ENCODE measurements around the gene EIF4A2. TPM values are rescaled to one million over a fixed set of nuclear protein-coding genes. Genes with fewer than 3 reads are reported as not detected.

The EIF4A2 gene
- total RNA-seq, 1 donor from 2014 or later: 292 TPM

GRCh38 chr3:186826410-186826975, 43.1 kb downstream of the EIF4A2 start:
- Histone ChIP-seq H3K4me3 (ENCODE audit: low read depth, low read length) (peak overlapping the region; percentile 50), H3K27me3 (ENCODE audit: control insufficient read depth, insufficient read depth, low read length) (peaks cover 24% of the 10 kb centered on the region), H3K36me3 (ENCODE audit: control insufficient read depth, insufficient read depth, low read length) (no peaks in the 10 kb centered on the region)
- no peak for DNase-seq (ENCODE audit: low read depth)
- TF ChIP-seq CTCF (IDR thresholded peaks at IDR 0.05; ENCODE audit: insufficient read depth, low read length, poor library complexity, severe bottlenecking): no peak

- no peak for TF ChIP-seq CTCF (IDR thresholded peaks at IDR 0.05; ENCODE audit: insufficient read depth, low read length, poor library complexity, severe bottlenecking)
- peak overlapping the region; percentile 50 for H3K4me3 ChIP-seq (ENCODE audit: low read depth, low read length)
- H3K36me3 ChIP-seq (ENCODE audit: control insufficient read depth, insufficient read depth, low read length): no peaks in the 10 kb centered on the region
- DNase-seq (ENCODE audit: low read depth): no peak
- peaks cover 24% of the 10 kb centered on the region for H3K27me3 ChIP-seq (ENCODE audit: control insufficient read depth, insufficient read depth, low read length)
Observed at GRCh38 chr3:186826976-186827857, 43.8 kb downstream of the EIF4A2 start.

GRCh38 chr3:186828340-186828739, 45.0 kb downstream of the EIF4A2 start:
- DNase-seq (ENCODE audit: low read depth): no peak
- Histone ChIP-seq H3K27me3 (ENCODE audit: control insufficient read depth, insufficient read depth, low read length) (peaks cover 24% of the 10 kb centered on the region), H3K36me3 (ENCODE audit: control insufficient read depth, insufficient read depth, low read length) (no peaks in the 10 kb centered on the region), H3K4me3 (ENCODE audit: low read depth, low read length) (no peak overlapping the region)
- no peak for TF ChIP-seq CTCF (IDR thresholded peaks at IDR 0.05; ENCODE audit: insufficient read depth, low read length, poor library complexity, severe bottlenecking)

- no peak for DNase-seq (ENCODE audit: low read depth)
- H3K27me3 ChIP-seq (ENCODE audit: control insufficient read depth, insufficient read depth, low read length): peaks cover 23% of the 10 kb centered on the region
- TF ChIP-seq CTCF (IDR thresholded peaks at IDR 0.05; ENCODE audit: insufficient read depth, low read length, poor library complexity, severe bottlenecking): no peak
- H3K36me3 ChIP-seq (ENCODE audit: control insufficient read depth, insufficient read depth, low read length): no peaks in the 10 kb centered on the region
- H3K4me3 ChIP-seq (ENCODE audit: low read depth, low read length): no peak overlapping the region
Observed at GRCh38 chr3:186831798-186832197, 48.4 kb downstream of the EIF4A2 start.

GRCh38 chr3:186832276-186832675, 48.9 kb downstream of the EIF4A2 start:
- H3K36me3 ChIP-seq (ENCODE audit: control insufficient read depth, insufficient read depth, low read length): no peaks in the 10 kb centered on the region
- no peak for TF ChIP-seq CTCF (IDR thresholded peaks at IDR 0.05; ENCODE audit: insufficient read depth, low read length, poor library complexity, severe bottlenecking)
- peaks cover 23% of the 10 kb centered on the region for H3K27me3 ChIP-seq (ENCODE audit: control insufficient read depth, insufficient read depth, low read length)
- H3K4me3 ChIP-seq (ENCODE audit: low read depth, low read length): no peak overlapping the region
- DNase-seq (ENCODE audit: low read depth): no peak

Other genes with a start within 250 kb of the EIF4A2 start
- gene CRYGS, start 239.2 kb upstream of the EIF4A2 start, total RNA-seq: 1.8 and 2.7 TPM in 2 replicates
- gene TBCCD1, start 216.2 kb upstream of the EIF4A2 start, total RNA-seq: 10.3 and 16.1 TPM in 2 replicates
- gene DNAJB11, start 212.9 kb upstream of the EIF4A2 start, total RNA-seq: 83.2 and 93.5 TPM in 2 replicates
- gene AHSG, start 170.5 kb upstream of the EIF4A2 start, total RNA-seq: not detected in 2 replicates
- gene FETUB, start 143.2 kb upstream of the EIF4A2 start, total RNA-seq: not detected in 2 replicates
- gene HRG, start 117.6 kb upstream of the EIF4A2 start, total RNA-seq: 0.13 and 0.14 TPM in 2 replicates
- gene KNG1, start 66.2 kb upstream of the EIF4A2 start, total RNA-seq: not detected in 2 replicates
- gene RFC4, start 22.9 kb downstream of the EIF4A2 start, total RNA-seq: 33.3 and 35.0 TPM in 2 replicates
- gene ADIPOQ, start 59.1 kb downstream of the EIF4A2 start, total RNA-seq: not detected in 2 replicates
- 40.3 and 44.7 TPM in 2 replicates for gene ST6GAL1, start 146.9 kb downstream of the EIF4A2 start, total RNA-seq